IPS-20b (cell line): ENCODE data around the gene OSCAR.
"Not testable (repeated sequence)": the region's sequence is repeated elsewhere in the genome, so short reads cannot be mapped to it uniquely, and the experiment has no call there.

Source experiments
- H3K27ac ChIP-seq: one replicate; pipeline ENCODE4 v1.5.1; 2013; ENCODE audit warnings: low read length
- H3K27me3 ChIP-seq: 2 replicates; pipeline ENCODE4 v1.6.1; 2013; ENCODE audit warnings: mild to moderate bottlenecking, low read length, inconsistent platforms; ENCODE audit not compliant: insufficient read depth
- H3K36me3 ChIP-seq: 2 replicates; pipeline ENCODE4 v1.6.1; 2013; ENCODE audit warnings: low read depth, mild to moderate bottlenecking, inconsistent platforms, low read length, moderate library complexity; ENCODE audit not compliant: insufficient read depth
- H3K4me1 ChIP-seq: 2 replicates; pipeline ENCODE4 v1.6.1; 2013; ENCODE audit warnings: mild to moderate bottlenecking, control low read depth, inconsistent platforms, low read length, moderate library complexity; ENCODE audit not compliant: insufficient read depth
- H3K4me3 ChIP-seq: 2 replicates; pipeline ENCODE4 v1.5.1; 2013; ENCODE audit warnings: mild to moderate bottlenecking, low read length, inconsistent platforms
- H3K9ac ChIP-seq: 2 replicates; pipeline ENCODE4 v1.6.1; 2013; ENCODE audit warnings: low read depth, mild to moderate bottlenecking, inconsistent platforms, low read length, moderate library complexity
- H3K9me3 ChIP-seq: 2 replicates; pipeline ENCODE4 v1.6.1; 2013; ENCODE audit warnings: mild to moderate bottlenecking, low read depth, low read length, inconsistent platforms; ENCODE audit not compliant: insufficient read depth

OSCAR gene

DNA sequence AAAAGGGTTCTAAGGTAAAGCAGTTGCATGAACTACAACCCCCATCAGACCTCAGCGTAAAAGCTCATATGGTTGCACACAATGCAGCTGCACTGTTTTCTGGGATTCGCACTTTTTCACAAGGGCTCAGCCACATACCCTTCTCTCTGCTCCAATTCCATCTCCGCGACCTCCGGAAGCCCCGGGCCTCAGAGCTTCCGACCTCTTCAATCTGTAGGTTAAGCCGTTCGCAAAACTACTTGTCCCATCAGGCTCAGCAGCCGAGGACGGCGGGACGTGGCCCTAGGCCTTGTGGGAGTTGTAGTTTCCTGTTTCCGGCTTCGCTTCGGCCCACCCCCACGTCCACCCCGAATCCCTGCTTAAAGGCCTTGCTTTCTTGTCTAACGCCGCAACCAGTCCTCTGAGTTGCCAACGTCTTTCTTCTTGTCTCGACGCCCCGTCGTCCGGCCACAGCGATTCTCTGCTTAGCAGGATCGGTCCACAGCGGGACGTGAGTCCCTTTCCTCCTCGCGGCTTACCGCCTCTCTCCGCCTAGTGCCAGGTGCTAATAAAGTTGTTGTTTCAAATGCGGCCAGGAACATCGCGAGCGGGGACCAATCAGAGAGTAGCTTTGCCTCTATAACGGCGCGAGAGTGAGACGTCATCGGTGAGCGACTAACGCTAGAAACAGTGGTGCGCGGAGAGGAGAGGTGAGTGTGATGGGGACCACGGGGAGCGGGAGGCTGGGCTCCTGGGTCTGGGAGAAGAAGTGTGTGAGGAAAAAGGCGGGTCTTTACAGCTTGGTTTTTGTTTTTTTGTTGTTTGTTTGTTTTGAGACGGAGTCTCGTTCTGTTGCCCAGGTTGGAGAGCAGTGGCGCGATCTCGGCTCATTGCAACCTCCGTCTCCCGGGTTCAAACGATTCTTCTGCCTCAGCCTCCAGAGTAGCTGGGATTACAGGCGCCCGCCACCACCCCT is 14.8 kb upstream of the OSCAR start, which contains the start of the genes PRPF31 and TFPT:
Gene PRPF31 (plus strand): TSS at position 646 of the 955 bp plus-strand sequence. CDS start 2,525 bp downstream, outside the sequence.
Gene TFPT (minus strand): TSS at position 549 of the 955 bp plus-strand sequence. CDS start 388 bp downstream, at position 161.
- H3K27ac ChIP-seq, result peak within 1 kb of the TSS; percentile 81
- no peaks in the 10 kb centered on the region for H3K27me3 ChIP-seq
- H3K9me3 ChIP-seq, result no peaks in the 10 kb centered on the region
- peak within 1 kb of the TSS; percentile 86 for H3K4me3 ChIP-seq
- peaks cover 51% of the 10 kb centered on the region for H3K36me3 ChIP-seq
- no peaks in the 10 kb centered on the region for H3K4me1 ChIP-seq
- peak within 1 kb of the TSS; percentile 90 for H3K9ac ChIP-seq

DNA sequence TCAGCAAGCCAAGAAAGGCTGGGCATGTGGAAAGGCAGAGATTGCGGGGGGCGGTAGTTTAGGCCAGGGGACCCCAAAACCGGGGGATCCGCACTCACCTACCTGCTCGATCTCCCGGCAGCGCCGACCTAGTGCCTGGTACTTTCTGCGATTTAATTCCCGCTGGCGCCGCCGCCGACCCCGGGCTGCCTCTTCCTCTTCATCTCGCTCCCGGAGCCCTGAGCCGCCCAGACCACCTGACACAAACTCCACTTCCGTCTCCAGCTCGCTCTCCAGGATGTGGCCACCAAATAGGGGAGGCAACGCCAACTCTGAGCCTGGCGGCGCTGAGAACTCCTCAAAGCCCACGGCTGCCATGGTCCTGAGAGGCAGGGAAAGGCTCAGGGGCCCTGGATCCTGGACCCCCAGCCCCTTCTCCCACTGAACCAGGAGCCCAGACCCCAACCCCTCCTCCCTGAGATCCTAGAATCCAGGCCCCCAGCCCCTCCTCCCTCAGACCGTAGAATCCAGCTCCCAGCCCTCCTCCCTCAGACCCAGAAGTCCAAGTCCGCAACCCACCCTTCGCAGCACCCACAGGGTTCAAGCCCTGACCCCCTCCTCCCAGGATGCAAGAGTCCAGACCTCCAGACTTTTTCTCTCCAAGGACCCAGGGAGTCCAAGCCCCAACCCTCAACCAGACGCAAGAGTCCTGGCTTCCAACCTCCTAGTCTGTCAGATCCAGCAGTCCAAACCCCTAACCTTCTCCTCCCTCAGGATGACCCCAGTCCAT is 13.9 kb upstream of the OSCAR start:
- Histone ChIP-seq H3K27ac (peak overlapping the region; percentile 81), H3K36me3 (peaks cover 51% of the 10 kb centered on the region), H3K4me3 (peak overlapping the region; percentile 86)

DNA sequence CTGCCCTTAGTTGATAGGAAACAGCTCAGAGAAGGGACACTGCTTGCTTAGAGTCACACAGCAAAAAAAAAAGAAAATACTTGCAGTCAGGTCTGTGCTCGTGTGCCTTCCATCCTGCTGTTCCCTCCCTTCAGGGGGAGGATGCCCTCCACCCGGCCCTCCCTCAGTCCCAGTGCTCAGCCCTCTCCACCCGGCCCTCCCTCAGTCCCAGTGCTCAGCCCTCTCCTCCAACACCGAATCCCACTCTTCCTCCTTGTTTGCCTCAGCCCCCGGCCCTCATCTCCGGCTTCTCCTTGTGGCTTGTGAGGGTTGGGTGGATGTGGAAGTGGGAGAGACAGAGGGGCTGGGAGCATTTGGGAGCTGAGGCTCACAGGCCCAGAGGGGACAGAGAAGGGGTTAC is 9.0 kb upstream of the OSCAR start:
- Histone ChIP-seq H3K36me3 (peaks cover 82% of the 10 kb centered on the region), H3K4me1 (no peaks in the 10 kb centered on the region), H3K4me3 (no peak overlapping the region), H3K9ac (no peak overlapping the region), H3K27me3 (no peaks in the 10 kb centered on the region), H3K27ac (no peak overlapping the region), H3K9me3 (no peaks in the 10 kb centered on the region)

More for the DNA sequence above, 13.9 kb upstream of the OSCAR start:
- Histone ChIP-seq H3K4me1 (no peaks in the 10 kb centered on the region), H3K27me3 (no peaks in the 10 kb centered on the region), H3K9me3 (no peaks in the 10 kb centered on the region), H3K9ac (peak overlapping the region; percentile 90)

DNA sequence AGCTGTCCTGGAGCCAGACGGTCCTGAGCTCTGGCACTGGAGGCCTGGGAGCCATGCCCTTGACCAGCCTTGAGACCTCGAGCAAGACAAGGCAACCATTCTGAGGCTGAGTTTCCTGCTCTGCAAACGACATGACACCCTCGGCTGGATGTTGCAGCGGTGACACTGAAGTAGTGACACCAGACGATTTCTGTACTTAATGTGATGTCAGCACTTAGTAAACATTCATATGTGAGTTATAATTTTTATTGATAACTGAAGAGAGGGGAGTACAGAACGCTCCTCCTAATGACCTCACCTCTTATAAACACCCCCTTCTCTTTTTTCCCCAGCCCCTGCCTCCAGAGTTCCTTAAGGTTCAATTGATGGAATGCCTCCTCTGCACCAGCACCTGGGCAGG is 7.9 kb upstream of the OSCAR start:
- H3K27me3 ChIP-seq, result no peaks in the 10 kb centered on the region
- H3K4me3 ChIP-seq, result no peak overlapping the region
- H3K4me1 ChIP-seq, result no peaks in the 10 kb centered on the region
- H3K36me3 ChIP-seq, result peaks cover 79% of the 10 kb centered on the region
- H3K9ac ChIP-seq, result no peak overlapping the region
- no peak overlapping the region for H3K27ac ChIP-seq
- no peaks in the 10 kb centered on the region for H3K9me3 ChIP-seq

DNA sequence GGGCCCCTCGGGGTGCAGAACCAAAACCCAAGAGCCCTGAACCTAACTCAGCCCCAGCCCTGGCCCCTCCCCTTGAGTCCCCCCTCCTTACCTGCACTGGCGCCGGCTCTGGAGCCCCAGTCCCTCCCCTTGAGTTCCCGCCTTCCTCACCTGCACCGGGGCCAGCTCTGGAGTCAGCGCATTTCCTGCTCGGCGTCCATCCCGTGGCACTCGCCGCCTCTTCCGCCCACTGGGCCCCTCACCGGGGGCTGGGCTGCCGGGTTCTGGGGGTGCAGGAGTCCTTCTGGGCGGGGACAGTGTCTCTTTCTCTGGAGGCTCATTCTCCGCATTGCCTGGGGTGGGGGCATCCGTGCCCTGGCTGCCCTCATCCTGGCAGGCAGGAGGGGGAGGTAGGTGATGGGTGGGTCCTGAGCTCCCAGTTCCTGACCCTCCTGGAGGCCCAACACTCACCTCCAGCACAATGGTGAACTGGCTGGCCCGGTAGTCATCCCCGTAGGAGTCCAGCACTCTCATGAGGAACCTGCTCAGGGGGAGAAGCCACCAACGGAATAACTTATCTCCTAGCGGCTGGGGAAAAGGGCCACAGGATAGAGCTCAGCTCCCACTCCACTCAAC is 7.4 kb upstream of the OSCAR start:
- H3K27me3 ChIP-seq, result no peaks in the 10 kb centered on the region
- no peak overlapping the region for H3K9ac ChIP-seq
- H3K27ac ChIP-seq, result no peak overlapping the region
- H3K36me3 ChIP-seq, result peaks cover 74% of the 10 kb centered on the region
- H3K9me3 ChIP-seq, result no peaks in the 10 kb centered on the region
- H3K4me3 ChIP-seq, result no peak overlapping the region
- H3K4me1 ChIP-seq, result no peaks in the 10 kb centered on the region

DNA sequence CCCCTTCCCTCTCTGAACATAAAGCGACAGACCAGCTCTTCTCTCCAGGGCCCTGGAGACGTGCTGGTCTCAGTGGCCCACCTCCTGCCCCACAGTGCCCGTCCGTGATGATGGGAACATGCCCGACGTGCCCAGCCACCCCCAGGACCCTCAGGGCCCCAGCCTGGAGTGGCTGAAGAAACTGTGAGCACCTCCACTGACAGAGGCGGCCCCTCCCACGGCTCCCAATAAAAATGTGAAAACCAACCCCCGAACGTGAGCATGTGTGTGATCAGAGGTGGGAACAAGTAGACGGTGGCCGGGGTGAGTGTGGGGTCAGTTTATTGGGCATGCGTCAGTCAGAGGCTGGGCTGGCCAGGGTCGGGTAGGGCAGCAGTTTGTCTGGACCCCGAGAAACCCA is 6.1 kb upstream of the OSCAR start:
- H3K4me1 ChIP-seq, result no peaks in the 10 kb centered on the region
- no peak overlapping the region for H3K9ac ChIP-seq
- peaks cover 65% of the 10 kb centered on the region for H3K36me3 ChIP-seq
- H3K27ac ChIP-seq, result no peak overlapping the region
- no peaks in the 10 kb centered on the region for H3K9me3 ChIP-seq
- H3K27me3 ChIP-seq, result no peaks in the 10 kb centered on the region
- H3K4me3 ChIP-seq, result no peak overlapping the region

DNA sequence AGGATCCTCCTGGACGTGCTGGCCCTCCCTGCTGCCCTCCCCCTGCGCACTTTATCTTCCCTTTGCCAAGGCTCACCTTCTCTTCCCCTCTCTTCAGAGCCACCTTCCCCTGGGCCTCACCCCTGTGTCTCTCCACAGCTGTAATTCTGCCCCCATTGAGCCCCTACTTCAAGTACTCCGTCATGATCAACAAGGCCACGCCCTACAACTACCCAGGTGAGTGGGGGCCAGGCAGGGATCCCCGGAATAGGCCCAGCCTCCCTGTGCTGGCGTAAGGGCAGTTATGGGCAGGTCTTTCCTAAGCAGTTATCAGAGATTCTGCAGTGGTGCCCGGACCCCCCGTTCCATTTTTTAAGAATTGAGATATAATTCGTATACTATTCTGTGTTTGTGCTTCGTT is 5.2 kb upstream of the OSCAR start:
- no peaks in the 10 kb centered on the region for H3K9me3 ChIP-seq
- no peaks in the 10 kb centered on the region for H3K27me3 ChIP-seq
- H3K36me3 ChIP-seq, result peaks cover 60% of the 10 kb centered on the region
- H3K4me1 ChIP-seq, result no peaks in the 10 kb centered on the region
- no peak overlapping the region for H3K27ac ChIP-seq
- no peak overlapping the region for H3K9ac ChIP-seq
- H3K4me3 ChIP-seq, result no peak overlapping the region

DNA sequence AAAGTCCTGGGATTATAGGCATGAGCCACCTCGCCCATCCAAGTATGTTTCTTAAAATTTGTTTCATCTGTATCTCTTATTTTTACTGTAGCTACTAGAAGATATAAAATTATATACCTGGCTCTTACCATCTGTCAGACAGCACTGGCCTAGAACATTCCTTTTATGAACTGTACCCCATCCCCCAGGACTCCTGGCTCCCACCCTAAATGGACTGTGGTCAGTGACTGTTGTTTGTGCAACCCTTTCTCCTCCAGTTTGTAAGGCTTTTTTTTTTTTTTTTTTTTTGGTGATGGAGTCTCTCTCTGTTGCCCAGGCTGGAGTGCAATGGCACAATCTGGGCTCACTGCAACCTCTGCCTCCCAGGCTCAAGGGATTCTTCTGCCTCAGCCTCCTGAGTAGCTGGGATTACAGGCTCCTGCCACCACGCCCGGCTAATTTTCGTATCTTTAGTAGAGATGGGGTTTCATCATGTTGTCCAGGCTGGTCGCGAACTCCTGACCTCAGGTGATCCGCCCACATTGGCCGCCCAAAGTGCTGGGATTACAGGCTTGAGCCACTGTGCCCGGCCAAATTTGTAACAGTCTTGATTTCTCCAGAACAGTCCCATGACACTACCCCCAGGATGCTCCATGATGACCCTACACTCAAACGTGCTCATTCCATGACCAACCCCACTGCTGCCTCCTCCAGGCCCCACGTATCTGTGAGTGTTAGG is 4.6 kb upstream of the OSCAR start:
- Histone ChIP-seq H3K27ac (no peak overlapping the region), H3K36me3 (peaks cover 54% of the 10 kb centered on the region), H3K27me3 (no peaks in the 10 kb centered on the region), H3K9ac (no peak overlapping the region), H3K4me3 (no peak overlapping the region), H3K9me3 (no peaks in the 10 kb centered on the region), H3K4me1 (no peaks in the 10 kb centered on the region)

DNA sequence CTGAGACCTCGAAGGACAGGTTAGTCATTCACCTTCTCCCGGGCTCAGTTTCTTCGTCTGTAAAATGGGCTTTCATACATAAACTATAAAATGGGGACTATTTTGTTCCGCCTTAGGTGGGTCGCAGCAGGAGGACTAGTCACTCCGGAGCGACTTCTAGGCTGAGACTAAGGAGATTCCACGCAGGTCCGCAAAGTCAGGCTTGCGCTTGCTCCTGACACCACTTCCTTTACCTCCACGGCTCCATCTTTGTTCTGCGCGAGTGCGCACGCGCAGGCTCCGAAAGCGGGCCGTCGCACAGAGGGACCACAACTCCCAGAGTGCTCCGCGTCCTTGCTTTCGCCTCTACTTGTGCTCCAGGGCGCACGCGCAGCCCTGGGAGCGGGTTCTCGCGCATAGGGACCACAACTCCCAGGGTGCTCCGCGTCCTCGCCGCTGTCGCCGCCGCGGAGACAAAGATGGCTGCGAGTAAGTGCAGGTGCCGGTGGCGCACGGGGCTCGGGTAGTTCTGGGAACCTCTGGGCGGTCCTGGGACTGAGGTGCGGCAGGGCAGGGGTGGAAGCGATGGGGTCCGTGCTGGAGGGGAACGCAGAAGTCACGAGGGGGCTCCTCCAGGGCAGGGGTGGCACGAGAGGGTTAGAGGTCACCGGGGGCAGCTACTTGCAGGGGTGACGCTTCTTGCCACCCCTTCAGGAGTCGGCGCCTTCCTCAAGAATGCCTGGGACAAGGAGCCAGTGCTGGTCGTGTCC is 2.0 kb upstream of the OSCAR start, which contains the start of gene NDUFA3:
Gene NDUFA3 (plus strand): TSS at position 435 of the 749 bp plus-strand sequence. CDS start 24 bp downstream, at position 459.
- no peaks in the 10 kb centered on the region for H3K4me1 ChIP-seq
- no peaks in the 10 kb centered on the region; the same call in 1 of the 2 replicates for H3K27me3 ChIP-seq
- peak within 1 kb of the TSS; percentile 60 for H3K27ac ChIP-seq
- peak within 1 kb of the TSS; percentile 95 for H3K4me3 ChIP-seq
- no peaks in the 10 kb centered on the region for H3K9me3 ChIP-seq
- peak within 1 kb of the TSS; percentile 95 for H3K9ac ChIP-seq
- peaks cover 28% of the 10 kb centered on the region for H3K36me3 ChIP-seq

DNA sequence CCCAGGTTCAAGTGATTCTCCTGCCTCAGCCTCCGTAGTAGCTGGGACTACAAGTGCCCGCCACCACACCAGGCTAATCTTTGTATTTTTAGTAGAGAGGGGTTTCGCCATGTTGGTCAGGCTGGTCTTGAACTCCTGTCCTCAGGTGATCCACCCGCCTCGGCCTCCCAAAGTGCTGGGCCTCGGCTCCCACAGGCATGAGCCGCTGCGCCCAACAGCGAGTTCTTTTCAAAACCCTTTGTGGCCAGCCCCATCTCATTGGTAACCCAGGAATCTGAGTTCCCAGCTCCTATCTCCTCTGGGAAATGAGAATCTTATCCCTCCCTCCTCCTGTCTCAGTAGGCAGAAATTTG is 724 bp downstream of the OSCAR start:
- not testable (repeated sequence) for H3K9me3 ChIP-seq, H3K4me1 ChIP-seq, H3K4me3 ChIP-seq, H3K27ac ChIP-seq, H3K9ac ChIP-seq, H3K36me3 ChIP-seq
- H3K27me3 ChIP-seq, result peaks cover 27% of the 10 kb centered on the region
